D721Med (cell line): ENCODE data around the gene ISL2.
A peak's percentile ranks its signal among the peaks of the same experiment; 100 is the strongest.
"Not testable (repeated sequence)": the region's sequence is repeated elsewhere in the genome, so short reads cannot be mapped to it uniquely, and the experiment has no call there.

Source experiments
- DNase-seq: peaks from one replicate; pipeline ENCODE4 v3.0.0; 2011; ENCODE audit warnings: low spot score; ENCODE audit not compliant: insufficient read length
- FAIRE-seq: peaks from 2 replicates; lab custom pipeline; 2011; peaks lifted over from hg19 to GRCh38; lab: Jason Lieb, UNC
- TF ChIP-seq, protein P1 (sequence below): IDR thresholded peaks from 2 replicates; pipeline ENCODE4 v1.5.1; 2012; ENCODE audit warnings: mild to moderate bottlenecking, control low read depth; ENCODE audit not compliant: insufficient read depth; ENCODE audit errors: missing control alignments

ISL2 gene

GRCh38 chr15:76303909-76304308 is 32.7 kb upstream of the ISL2 start:
- FAIRE-seq (no peak), DNase-seq (no peak)
- TF ChIP-seq, protein P1, sequence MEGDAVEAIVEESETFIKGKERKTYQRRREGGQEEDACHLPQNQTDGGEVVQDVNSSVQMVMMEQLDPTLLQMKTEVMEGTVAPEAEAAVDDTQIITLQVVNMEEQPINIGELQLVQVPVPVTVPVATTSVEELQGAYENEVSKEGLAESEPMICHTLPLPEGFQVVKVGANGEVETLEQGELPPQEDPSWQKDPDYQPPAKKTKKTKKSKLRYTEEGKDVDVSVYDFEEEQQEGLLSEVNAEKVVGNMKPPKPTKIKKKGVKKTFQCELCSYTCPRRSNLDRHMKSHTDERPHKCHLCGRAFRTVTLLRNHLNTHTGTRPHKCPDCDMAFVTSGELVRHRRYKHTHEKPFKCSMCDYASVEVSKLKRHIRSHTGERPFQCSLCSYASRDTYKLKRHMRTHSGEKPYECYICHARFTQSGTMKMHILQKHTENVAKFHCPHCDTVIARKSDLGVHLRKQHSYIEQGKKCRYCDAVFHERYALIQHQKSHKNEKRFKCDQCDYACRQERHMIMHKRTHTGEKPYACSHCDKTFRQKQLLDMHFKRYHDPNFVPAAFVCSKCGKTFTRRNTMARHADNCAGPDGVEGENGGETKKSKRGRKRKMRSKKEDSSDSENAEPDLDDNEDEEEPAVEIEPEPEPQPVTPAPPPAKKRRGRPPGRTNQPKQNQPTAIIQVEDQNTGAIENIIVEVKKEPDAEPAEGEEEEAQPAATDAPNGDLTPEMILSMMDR: no peak

- TF ChIP-seq, protein P1: no peak
- FAIRE-seq (no peak), DNase-seq (no peak)
Measured at GRCh38 chr15:76309601-76310330, 26.8 kb upstream of the ISL2 start.

GRCh38 chr15:76310475-76311099 is 26.0 kb upstream of the ISL2 start:
- TF ChIP-seq, protein P1: no peak
- DNase-seq: no peak
- no peak for FAIRE-seq

DNA sequence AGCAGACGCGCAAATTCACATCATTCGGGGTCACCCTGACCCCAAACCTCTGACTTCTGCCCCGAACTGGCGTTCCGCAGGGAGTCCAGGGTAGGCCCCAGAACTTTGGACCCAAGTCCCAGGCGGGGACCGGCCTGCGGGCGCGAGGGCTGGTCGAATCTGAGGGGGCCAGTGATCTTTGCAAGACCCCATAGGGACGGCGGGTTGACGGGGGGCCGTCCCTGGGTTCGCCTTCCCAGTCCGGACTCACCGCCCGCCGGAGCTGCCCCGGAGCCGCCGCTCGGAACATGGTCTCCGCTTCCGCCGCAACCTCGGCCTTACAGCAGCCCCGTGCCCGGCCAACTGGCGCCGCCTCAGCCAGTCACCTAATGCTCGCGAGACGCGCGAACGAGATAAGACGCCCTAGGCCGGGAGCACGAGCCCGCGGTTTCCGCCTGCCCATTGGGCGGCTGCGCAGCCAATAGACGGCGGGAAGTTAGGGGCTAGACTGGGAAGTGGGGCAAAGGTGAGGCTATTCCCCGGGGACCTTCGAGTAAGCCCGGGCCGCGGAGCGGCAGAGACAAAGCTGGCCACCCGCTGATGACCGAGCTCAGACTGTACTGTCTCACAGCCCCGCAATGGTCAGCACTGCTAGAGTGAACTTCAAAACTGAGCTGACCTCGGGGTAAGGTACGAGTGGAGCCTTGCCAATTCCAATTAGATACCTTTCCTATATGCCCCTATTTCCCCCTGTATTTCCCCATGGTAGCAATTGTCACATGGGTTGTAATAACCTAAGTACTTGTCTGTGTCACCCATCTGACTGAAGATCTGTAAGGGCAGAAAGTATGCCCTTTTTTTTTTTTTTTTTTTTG is 25.2 kb upstream of the ISL2 start, which contains the start of gene ETFA:
TSS of gene ETFA (minus strand) at position 370 of the 854 bp plus-strand sequence. CDS start at position 289, 81 bp downstream.
- TF ChIP-seq, protein P1: no peak
- DNase-seq (peak; percentile 99), FAIRE-seq (no peak)

DNA sequence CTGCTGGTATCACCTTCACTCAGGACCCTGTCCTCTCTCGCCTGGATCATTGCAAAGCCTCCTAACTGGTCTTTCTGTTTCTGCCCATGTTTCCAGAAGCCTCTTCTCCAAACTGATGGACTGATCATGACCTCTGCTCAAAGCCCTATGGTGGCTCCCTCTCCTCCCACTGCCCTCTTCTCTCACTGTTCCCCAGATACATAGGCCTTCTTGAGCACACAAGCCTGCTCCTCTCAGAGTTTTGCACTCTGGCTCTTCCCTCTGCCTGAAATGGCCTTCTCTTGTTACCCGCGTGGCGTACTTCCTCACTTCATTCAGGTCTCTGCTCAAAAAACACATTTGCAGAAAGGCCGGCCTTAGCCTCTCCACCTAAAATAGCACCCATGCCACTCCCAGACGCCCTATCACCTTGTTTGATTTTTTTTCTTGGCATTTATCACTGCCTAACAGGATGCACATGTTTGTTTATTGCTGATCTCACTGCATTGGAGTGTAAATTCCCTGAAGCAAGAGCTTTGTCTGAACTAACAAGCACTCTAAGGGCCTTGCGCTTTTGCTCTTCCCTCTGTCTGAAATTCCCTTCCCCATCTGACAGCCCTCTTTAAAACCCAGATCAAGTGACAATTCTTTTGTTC is 23.9 kb upstream of the ISL2 start:
- TF ChIP-seq, protein P1: no peak
- FAIRE-seq: no peak
- DNase-seq: no peak

GRCh38 chr15:76313175-76313567 is 23.4 kb upstream of the ISL2 start:
- not testable (repeated sequence) for FAIRE-seq, DNase-seq

DNA sequence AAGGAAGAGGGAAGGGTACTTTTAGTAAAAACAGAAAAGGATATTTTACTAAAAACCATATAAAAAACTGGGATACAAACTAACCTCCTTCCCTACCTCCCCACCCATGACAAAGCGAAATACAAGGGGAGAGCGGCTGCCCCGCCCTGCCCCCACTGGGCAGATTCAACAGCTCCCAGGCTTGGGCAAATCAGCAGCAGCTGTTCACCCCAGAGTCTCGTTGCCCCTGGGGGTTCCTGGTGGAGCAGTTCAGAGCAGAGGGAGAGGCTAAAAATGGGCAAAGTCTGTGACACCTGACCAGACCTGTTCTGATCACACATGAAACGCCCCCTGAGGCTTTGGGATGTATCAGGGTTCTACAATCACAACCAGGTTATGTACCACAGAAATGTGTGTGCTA is 22.8 kb upstream of the ISL2 start:
- FAIRE-seq (no peak), DNase-seq (no peak)
- TF ChIP-seq, protein P1: no peak
